Astrocyte of the hippocampus (primary cell): ENCODE data around the gene TAF6.
A peak's percentile ranks its signal among the peaks of the same experiment; 100 is the strongest.

ENCODE experiments used
- DNase-seq: peaks from one replicate; pipeline ENCODE4 v3.0.0; 2011; ENCODE audit warnings: low read depth, low spot score

The TAF6 gene

GRCh38 chr7:100124301-100125230 lies 5.4 kb upstream of the TAF6 start:
- no peak for DNase-seq

DNA sequence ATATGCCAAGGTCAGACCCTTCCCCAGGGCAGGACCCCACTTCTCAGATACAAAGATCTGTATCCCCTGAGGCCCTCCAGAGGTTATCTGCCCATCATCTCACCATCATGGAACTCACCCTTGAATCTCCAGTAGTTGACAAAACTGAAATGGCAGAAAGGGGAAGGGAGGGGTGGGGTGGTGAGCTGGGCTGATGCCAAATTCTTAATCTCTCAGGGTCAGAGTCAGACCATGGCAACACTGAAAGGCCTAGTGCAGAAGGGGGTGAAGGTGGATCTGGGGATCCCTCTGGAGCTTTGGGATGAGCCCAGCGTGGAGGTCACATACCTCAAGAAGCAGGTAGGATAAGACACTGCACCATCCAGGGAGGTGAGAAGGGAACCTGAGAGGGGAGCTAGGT lies 3.4 kb upstream of the TAF6 start:
- DNase-seq = no peak

- DNase-seq = no peak
Observed at GRCh38 chr7:100122067-100122466, 2.9 kb upstream of the TAF6 start.

GRCh38 chr7:100120733-100121036 lies 1.5 kb upstream of the TAF6 start:
- DNase-seq = no peak

- peak; percentile 76 for DNase-seq
Observed at GRCh38 chr7:100119970-100120732, 993 bp upstream of the TAF6 start.

DNA sequence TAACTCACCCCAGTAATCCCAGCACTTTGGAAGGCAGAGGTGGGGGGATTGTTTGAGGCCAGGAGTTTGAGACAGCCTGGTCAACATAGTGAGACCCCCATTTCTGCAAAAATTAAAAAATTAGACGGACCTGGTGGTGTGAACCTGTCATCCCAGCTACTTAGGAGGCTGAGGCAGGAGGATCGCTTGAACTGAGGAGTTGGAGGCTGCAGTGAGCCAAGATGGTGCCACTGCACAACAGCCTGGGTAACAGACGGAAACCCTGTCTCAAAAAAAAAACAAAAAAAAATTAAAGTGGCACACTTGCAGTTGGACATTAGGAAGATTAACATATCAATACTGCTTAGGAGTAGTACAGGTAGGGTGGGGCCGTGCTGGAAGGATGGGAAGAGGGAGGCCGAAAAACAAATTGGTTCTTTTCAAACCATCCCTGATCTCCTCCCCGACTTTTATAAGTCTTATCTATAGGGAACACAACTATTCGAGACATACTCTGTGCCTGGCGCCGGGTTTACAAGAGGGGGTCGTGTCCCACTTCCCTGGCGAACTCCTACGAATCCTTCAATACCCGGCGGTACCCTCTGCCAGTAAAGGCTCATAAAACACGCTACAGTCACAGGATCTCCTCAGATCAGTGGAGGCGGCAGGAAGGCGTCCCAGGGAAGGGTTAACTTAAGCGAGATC lies 628 bp downstream of the TAF6 start:
- no peak for DNase-seq

- no peak for DNase-seq
Observed at GRCh38 chr7:100115026-100115425, 4.1 kb downstream of the TAF6 start.

DNA sequence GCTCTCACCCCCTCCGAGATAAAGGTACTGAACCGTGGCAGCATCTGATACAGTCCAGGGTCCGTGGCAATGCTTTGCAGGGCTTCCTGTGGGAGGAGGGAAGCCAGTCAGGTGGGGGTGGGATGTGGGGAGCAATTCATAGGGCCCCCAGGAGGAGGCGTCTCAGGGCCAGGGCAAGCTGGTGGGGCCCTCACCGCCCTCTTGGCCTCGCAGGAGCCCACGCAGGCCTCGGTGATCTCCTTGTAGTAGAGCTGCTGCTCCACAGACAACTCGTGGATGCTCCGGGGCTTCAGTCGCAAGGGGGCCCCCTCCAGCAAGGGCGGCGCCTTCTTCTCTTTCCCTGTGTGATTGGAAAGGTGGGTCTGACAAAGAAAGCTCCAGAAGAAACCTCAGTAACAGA lies 7.2 kb downstream of the TAF6 start:
- DNase-seq = no peak

- DNase-seq = no peak
Observed at GRCh38 chr7:100111156-100111555, 8.0 kb downstream of the TAF6 start.

DNA sequence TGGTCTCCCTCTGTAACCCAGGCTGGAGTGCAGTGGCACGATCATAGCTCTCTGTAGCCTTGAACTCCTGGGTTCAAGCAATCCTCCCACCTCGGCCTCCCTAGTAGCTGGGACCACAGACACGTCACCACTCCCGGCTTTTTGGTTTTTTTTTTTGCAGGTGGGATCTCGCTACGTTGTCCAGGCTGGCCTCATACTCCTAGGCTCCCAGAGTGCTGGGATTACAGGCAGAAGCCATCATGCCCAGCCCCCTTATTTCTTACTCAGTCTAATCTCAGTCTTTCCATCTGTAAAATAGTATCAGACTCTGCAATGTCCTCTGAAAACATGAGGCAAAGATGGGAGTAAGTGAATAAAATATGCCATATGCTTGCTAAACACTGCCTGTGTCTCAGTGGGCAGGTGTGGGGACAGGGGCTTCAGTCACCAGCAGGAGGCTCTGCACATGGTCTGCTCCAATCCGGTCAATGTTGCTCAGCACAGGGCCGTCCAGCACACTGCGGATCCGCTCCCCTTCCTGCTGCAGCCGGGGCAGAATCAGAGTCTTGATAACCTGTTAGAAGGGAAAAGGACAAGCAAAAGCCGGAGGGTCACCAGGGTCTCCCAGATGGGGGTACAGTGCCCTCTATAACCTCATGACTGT lies 9.5 kb downstream of the TAF6 start:
- no peak for DNase-seq

- DNase-seq = no peak
Observed at GRCh38 chr7:100107890-100108289, 11.3 kb downstream of the TAF6 start.

GRCh38 chr7:100107125-100107737 lies 11.9 kb downstream of the TAF6 start:
- DNase-seq = no peak

DNA sequence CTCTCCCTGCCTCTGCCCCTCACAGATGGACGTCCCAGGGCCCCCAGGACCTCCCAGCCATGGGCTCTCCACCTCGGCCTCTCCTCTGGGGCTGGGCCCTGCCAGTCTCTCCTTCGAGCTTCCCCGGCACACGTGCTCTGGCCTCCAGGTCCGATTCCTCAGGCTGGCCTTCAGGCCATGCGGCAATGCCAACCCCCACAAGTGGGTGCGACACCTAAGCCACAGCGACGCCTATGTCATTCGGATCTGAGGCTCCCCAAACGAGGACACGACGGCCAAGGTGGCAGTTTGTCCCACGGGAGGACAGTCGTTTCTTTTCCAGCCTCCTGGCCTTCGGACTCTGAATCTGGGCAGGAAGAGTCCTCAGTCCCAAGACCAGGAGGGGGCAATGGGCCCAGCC lies 12.5 kb downstream of the TAF6 start:
- DNase-seq = no peak

DNA sequence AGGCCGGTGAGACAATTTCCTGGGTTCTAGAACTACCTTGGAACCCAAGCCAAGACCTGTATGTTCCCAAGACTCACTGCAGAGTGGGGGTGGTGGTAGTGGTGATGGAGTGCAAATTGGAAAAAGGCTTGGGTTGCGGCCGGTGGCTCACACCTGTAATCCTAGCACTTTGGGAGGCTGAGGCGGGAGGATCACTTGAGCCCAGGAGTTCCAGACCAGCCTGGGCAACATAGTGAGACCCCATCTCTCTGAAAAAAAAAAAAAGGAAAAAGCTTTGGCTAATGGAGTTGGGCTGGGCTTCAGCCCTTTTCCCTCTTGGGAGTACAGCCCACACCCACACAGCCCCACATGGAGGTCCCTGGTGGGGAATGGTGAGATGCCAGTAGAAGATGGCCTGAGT lies 13.6 kb downstream of the TAF6 start:
- no peak for DNase-seq

- DNase-seq = peak; percentile 93
Observed at GRCh38 chr7:100102950-100103840, 16.0 kb downstream of the TAF6 start.

DNA sequence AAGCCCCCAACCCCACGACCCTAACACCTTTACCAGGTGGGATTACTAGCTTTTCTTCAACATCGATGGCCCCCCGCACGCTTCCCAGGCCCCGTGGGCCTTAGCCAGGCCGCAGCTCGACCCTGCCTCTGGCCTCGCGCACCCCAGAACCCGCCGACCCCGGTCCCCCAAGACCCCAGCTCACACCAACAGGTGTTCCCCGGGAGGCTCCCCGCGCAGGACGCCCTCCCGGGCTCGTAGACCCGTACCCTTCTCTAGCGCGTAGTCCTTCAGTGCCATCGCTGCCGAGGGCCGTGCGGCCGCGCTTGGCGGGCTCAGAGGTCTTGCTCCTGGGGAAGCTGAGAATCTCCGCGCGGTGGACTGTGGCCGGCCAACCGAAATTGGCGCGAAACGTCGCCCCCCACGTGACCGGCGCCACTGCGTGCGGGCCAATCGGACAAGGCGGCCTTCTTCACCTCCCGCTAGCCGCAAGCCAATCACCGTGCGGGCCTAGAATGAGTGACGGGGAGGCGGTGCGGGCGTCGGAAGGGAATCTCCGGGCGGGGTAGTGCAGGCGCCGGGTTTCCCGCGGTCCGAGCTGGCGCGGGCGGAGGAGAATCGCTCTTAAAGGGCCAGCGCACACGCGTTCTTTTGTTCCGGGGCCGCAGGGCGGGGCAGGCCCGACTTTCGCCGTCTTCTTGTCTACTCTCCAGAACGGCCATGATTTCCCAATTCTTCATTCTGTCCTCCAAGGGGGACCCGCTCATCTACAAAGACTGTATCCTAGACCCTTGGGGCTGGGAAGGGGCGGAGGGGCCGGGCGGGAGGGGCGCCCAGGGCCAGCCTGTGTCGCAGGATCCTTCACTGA lies 17.9 kb downstream of the TAF6 start, which contains the start of the genes AP4M1 and MCM7:
TSS of gene AP4M1 (plus strand) at position 628 of the 847 bp plus-strand sequence. CDS start at position 700, 72 bp downstream.
TSS of gene MCM7 (minus strand) at position 382 of the 847 bp plus-strand sequence. CDS start at position 279, 103 bp downstream.
- peak; percentile 100 for DNase-seq

DNA sequence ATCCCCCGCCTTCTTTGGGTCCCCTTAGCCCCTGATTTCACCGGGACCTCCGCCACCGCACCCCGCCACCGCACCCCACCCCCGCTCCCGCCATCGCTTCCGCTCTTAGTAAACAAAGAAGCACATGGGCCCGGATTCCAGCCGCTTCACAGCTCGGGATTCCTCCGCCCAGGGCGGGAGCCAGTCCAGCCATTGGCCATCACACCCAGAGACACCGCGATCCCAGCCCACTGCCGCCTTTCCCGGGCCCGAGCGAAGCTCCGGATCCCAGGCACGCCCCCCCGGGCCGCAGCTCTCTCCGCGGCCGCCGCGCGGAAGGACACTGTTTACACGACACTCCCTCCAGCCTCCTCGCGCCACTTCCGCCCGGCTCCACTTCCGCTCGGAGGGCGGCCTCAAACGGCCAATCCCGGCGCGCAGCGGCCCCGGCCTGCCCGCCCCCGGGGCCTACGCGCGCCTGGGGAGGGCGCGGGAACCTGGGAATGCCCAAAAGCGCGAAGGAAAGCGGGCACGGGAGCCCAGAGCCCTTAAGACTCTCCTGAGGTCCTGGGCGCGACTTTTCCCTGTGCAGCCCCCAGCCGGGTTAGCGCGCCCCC lies 18.6 kb downstream of the TAF6 start:
- DNase-seq = peak; percentile 99

DNA sequence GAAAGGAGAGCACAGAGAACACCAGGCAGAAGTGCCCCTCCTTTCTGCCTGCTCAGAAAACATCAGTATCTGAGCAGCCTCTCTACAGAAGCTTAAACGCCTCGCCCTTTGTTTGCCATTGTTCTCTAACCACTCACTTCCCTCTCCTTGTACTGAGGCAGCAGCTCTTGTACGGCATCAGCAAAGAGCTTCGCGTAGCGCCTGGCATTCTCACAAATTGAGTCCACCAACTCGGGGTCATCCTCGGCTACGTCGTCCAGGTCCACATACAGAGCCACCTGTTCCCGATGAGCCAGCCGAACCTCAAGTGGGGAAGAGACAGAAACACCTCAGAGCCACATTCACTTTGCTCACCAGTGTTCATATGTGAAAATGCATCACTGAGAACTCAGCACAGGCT lies 19.7 kb downstream of the TAF6 start:
- DNase-seq = peak; percentile 25

- no peak for DNase-seq
Observed at GRCh38 chr7:100098913-100099312, 20.2 kb downstream of the TAF6 start.
